AG04450 (cell line): Measurements from ENCODE around the gene IQSEC3. TPM values are rescaled to one million over a fixed set of nuclear protein-coding genes. Genes with fewer than 3 reads are reported as not detected.
"Not testable (repeated sequence)": the region's sequence is repeated elsewhere in the genome, so short reads cannot be mapped to it uniquely, and the experiment has no call there.

Experiments
- CTCF ChIA-PET: fragments of 300-600, 350-600 bp; formaldehyde crosslinking; extraction: SDS; loops from one replicate; lab custom pipeline; 2022; ENCODE audit warnings: antibody characterized with exemption, inconsistent platforms; lab: Charles Lee
- POLR2A ChIA-PET: fragments of 350-600 bp; formaldehyde crosslinking; extraction: SDS; loops from one replicate; lab custom pipeline; 2021; ENCODE audit warnings: antibody characterized with exemption, inconsistent platforms; lab: Yijun Ruan, JAX
- DNase-seq: peaks from one replicate; pipeline ENCODE4 v3.0.0-alpha.2; 2011; ENCODE audit warnings: low read depth, low spot score
- H3K27ac ChIP-seq: one replicate; pipeline ENCODE4 v1.5.1; 2012; ENCODE audit warnings: low read depth, low read length, control low read depth
- H3K27me3 ChIP-seq: one replicate; pipeline ENCODE4 v1.6.0; 2012; ENCODE audit warnings: low read length; ENCODE audit not compliant: control insufficient read depth, insufficient read depth
- H3K4me3 ChIP-seq: 2 replicates; pipeline ENCODE4 v1.5.1; 2011; ENCODE audit warnings: mild to moderate bottlenecking, low read depth, low read length, control low read depth
- H3K9me3 ChIP-seq: 2 replicates; pipeline ENCODE4 v1.5.1; 2012; ENCODE audit warnings: low read length; ENCODE audit not compliant: control insufficient read depth, insufficient read depth
- polyA plus RNA-seq: library from polyadenylated mRNA; depleted of rRNA; stranded (reverse); fragments of >200 nt; gene quantifications from 2 replicates; pipeline ENCODE4 v1.2.3, GENCODE V29; 2011
- TF ChIP-seq, protein P1 (sequence below): IDR thresholded peaks from 2 replicates; pipeline ENCODE4 v1.5.1; 2011; ENCODE audit warnings: low read depth, low read length, control low read depth, inconsistent platforms

Gene IQSEC3
- polyA plus RNA-seq, 1 experiment: 0.47 TPM

DNA sequence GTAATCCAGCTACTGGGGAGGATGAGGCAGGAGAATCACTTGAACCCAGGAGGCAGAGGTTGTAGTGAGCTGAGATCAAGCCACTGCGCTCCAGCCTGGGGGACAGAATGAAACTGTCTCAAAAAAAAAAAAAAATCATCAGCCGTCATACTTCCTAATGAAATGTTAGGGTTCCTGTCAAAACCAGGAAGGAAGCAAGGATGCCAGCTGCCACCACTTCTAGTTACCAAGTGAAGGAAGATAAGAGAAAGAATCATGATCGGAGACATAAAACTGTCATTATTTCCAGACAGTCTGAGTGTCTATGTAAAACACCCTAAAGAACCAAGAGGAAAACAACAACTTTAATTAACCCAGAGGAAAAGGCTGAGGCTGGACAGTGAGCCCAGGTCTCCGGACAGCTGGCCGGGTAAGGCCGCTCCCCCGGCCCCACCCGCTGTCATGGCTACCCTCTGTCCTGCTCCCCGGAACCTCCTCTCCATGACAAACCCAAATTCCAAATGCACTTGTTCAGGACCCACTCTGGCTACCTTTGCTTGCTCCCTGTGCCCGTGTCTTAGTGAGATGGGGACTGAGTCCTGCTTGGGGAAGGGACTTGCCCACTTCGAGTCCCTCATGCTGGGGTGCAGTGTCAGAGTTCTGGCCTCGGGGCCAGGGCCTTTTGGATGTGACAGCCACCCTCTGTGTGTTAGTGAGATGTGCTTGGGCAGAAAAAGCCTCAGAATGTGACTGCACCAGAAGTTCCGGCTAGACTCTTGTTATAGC is 118.4 kb downstream of the IQSEC3 start:
- DNase-seq: no peak
- Histone ChIP-seq H3K4me3 (no peak overlapping the region), H3K27me3 (peaks cover under 1% of the 10 kb centered on the region), H3K9me3 (no peaks in the 10 kb centered on the region; the same call in 1 of the 2 replicates), H3K27ac (no peak overlapping the region)
- ChIA-PET POLR2A (no interaction called here), CTCF (no interaction called here)
- TF ChIP-seq, protein P1, sequence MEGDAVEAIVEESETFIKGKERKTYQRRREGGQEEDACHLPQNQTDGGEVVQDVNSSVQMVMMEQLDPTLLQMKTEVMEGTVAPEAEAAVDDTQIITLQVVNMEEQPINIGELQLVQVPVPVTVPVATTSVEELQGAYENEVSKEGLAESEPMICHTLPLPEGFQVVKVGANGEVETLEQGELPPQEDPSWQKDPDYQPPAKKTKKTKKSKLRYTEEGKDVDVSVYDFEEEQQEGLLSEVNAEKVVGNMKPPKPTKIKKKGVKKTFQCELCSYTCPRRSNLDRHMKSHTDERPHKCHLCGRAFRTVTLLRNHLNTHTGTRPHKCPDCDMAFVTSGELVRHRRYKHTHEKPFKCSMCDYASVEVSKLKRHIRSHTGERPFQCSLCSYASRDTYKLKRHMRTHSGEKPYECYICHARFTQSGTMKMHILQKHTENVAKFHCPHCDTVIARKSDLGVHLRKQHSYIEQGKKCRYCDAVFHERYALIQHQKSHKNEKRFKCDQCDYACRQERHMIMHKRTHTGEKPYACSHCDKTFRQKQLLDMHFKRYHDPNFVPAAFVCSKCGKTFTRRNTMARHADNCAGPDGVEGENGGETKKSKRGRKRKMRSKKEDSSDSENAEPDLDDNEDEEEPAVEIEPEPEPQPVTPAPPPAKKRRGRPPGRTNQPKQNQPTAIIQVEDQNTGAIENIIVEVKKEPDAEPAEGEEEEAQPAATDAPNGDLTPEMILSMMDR: no peak

DNA sequence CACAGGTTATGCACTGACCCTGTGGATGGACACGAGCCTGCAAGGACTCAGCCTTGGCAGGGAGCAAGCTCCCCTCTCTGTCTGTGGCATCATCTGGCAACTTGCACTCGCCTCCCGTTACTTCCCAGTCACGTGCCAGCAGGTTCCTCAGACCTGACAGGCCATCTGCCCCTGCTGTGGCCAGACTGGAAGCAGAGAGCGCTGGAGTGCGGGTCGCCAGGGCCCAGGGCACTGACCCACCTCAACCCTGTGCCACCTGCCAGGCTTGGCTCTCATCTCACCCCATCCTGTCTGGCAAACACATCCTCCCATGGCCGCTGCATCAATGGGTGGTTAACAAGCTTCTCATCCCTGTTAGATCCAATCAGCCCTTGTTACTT is 119.0 kb downstream of the IQSEC3 start:
- TF ChIP-seq, protein P1: no peak
- H3K27ac ChIP-seq: no peak overlapping the region
- peaks cover 2% of the 10 kb centered on the region for H3K27me3 ChIP-seq
- no peaks in the 10 kb centered on the region; the same call in 1 of the 2 replicates for H3K9me3 ChIP-seq
- no peak overlapping the region for H3K4me3 ChIP-seq
- POLR2A ChIA-PET: no interaction called here
- CTCF ChIA-PET: no interaction called here
- DNase-seq: no peak

DNA sequence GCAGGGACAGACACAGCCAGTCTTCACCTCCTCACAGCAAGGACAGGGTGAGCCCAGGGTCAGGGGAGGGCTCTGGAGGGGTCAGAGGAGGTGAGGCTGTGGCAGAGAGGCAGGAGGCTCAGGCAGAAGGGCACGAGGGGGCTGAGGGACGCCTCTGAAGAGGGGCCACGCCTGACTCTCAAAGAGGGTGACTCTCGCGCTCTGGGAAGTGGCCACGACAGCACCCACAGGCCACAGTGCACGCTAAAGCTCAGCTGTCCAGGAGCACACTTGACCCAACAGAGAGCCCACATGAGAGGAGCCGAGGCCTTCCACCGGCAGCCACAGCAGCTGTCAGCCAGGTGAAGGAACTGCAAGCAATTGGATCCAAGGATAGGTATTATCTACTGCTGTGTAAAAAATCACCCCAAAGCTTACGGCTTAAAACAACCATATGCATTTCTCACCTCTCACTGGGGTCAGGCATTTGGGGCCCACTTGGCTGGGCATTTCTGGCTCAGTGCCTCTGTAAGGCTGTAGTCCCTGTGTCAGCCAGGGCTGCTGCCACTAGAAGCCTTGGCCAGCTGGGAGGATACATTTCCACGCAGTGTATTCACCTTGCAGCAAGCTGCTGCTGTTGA is 119.5 kb downstream of the IQSEC3 start:
- Histone ChIP-seq H3K27ac (no peak overlapping the region), H3K9me3 (no peaks in the 10 kb centered on the region; the same call in 1 of the 2 replicates), H3K4me3 (no peak overlapping the region), H3K27me3 (peaks cover 2% of the 10 kb centered on the region)
- DNase-seq: no peak
- TF ChIP-seq, protein P1: no peak
- ChIA-PET POLR2A (no interaction called here), CTCF (no interaction called here)

- H3K27me3 ChIP-seq, H3K9me3 ChIP-seq, DNase-seq, H3K27ac ChIP-seq, POLR2A ChIA-PET: not testable (repeated sequence)
- H3K4me3 ChIP-seq: peak overlapping the region; percentile 63
- CTCF ChIA-PET: interaction anchor here (0.7 to 1.3 kb wide), 2 partner anchors 9 to 32 kb away, joined by 3 to 6 read pairs; no protein-coding TSS in a partner anchor
These were observed 121.7 kb downstream of the IQSEC3 start for GRCh38 chr12:187986-188909.

GRCh38 chr12:188910-189621 is 122.5 kb downstream of the IQSEC3 start:
- Histone ChIP-seq H3K27me3 (peaks cover 17% of the 10 kb centered on the region), H3K9me3 (no peaks in the 10 kb centered on the region; the same call in 1 of the 2 replicates), H3K4me3 (peak overlapping the region; percentile 63), H3K27ac (no peak overlapping the region)
- TF ChIP-seq, protein P1: peak; percentile 65
- ChIA-PET CTCF (interaction anchor here (0.7 to 1.3 kb wide), 6 partner anchors 10 to 58 kb away, joined by 3 to 6 read pairs (median 3); no protein-coding TSS in a partner anchor), POLR2A (no interaction called here)
- DNase-seq: peak; percentile 18
